GM23338 (cell line): Measurements from ENCODE around the gene TEKT5. TPM values are rescaled to one million over a fixed set of nuclear protein-coding genes. Genes with fewer than 3 reads are reported as not detected.

Source experiments
- ATAC-seq: fragments of 200-7000 bp; cut with Tn5 transposase; 3 replicates; pipeline ENCODE4 v1.9.1; 2020
- DNase-seq: peaks from one replicate; pipeline ENCODE4 v3.0.0-alpha.2; 2015; ENCODE audit warnings: low spot score
- H2AFZ ChIP-seq: fragments of 200-600 bp; sonication (generic); 2 replicates; pipeline ENCODE4 v1.8.0; 2016; ENCODE audit warnings: antibody characterized with exemption, mild to moderate bottlenecking, moderate library complexity
- H3F3A ChIP-seq: fragments of 200-600 bp; sonication (generic); replicated peaks from 2 replicates; pipeline ENCODE4 v1.8.0; 2017; ENCODE audit warnings: antibody characterized with exemption, mixed run types, low read depth
- H3K27ac ChIP-seq: fragments of 200-600 bp; sonication (generic); 2 replicates; pipeline ENCODE4 v1.6.1; 2016; ENCODE audit warnings: low read depth
- H3K27me3 ChIP-seq: fragments of 200-600 bp; sonication (generic); 2 replicates; pipeline ENCODE4 v1.8.0; 2016; ENCODE audit warnings: mild to moderate bottlenecking, mixed run types, moderate library complexity; ENCODE audit not compliant: insufficient read depth
- H3K36me3 ChIP-seq: fragments of 200-600 bp; sonication (generic); 2 replicates; pipeline ENCODE4 v1.8.0; 2016; ENCODE audit warnings: mild to moderate bottlenecking; ENCODE audit not compliant: insufficient read depth
- H3K4me1 ChIP-seq: fragments of 200-600 bp; sonication (generic); 2 replicates; pipeline ENCODE4 v1.8.0; 2016; ENCODE audit warnings: mild to moderate bottlenecking, moderate library complexity; ENCODE audit not compliant: insufficient read depth
- H3K4me2 ChIP-seq: fragments of 200-600 bp; sonication (generic); 2 replicates; pipeline ENCODE4 v1.7.1; 2017; ENCODE audit warnings: mixed run types
- H3K4me3 ChIP-seq: fragments of 200-600 bp; sonication (generic); 2 replicates; pipeline ENCODE4 v1.6.1; 2016; ENCODE audit warnings: mixed run types
- H3K79me2 ChIP-seq: fragments of 200-600 bp; sonication (generic); replicated peaks from 2 replicates; pipeline ENCODE4 v1.8.0; 2017; ENCODE audit warnings: mild to moderate bottlenecking; ENCODE audit not compliant: insufficient read depth
- H3K9me2 ChIP-seq: fragments of 200-600 bp; sonication (generic); 2 replicates; pipeline ENCODE4 v1.8.0; 2017; ENCODE audit not compliant: insufficient read depth
- H4K20me1 ChIP-seq: fragments of 200-600 bp; sonication (generic); replicated peaks from 2 replicates; pipeline ENCODE4 v1.8.0; 2017; ENCODE audit warnings: mild to moderate bottlenecking; ENCODE audit not compliant: insufficient read depth
- H3K27ac Mint-ChIP-seq: 2 replicates; pipeline ENCODE4 v1.8.0; 2020; ENCODE audit warnings: inconsistent platforms, mild to moderate bottlenecking, moderate library complexity, mixed read lengths
- H3K27me3 Mint-ChIP-seq: 3 replicates; pipeline ENCODE4 v1.8.0; 2022; ENCODE audit warnings: low read depth, mild to moderate bottlenecking, moderate library complexity, mixed read lengths, inconsistent platforms; ENCODE audit not compliant: insufficient read depth, poor library complexity
- H3K36me3 Mint-ChIP-seq: 3 replicates; pipeline ENCODE4 v1.8.0; 2021; ENCODE audit warnings: low read depth, mild to moderate bottlenecking, inconsistent platforms, moderate library complexity, mixed read lengths
- H3K4me1 Mint-ChIP-seq: 3 replicates; pipeline ENCODE4 v1.8.0; 2020; ENCODE audit warnings: mild to moderate bottlenecking, inconsistent platforms, mixed read lengths
- H3K4me3 Mint-ChIP-seq: 3 replicates; pipeline ENCODE4 v1.8.0; 2021; ENCODE audit warnings: moderate library complexity, mild to moderate bottlenecking, inconsistent platforms, mixed read lengths
- H3K9me3 Mint-ChIP-seq: 3 replicates; pipeline ENCODE4 v1.8.0; 2020; ENCODE audit warnings: moderate library complexity, mild to moderate bottlenecking, inconsistent platforms, mixed read lengths
- CREB1 ChIP-seq: fragments of 250-450 bp; sonication (Bioruptor Pico); IDR thresholded peaks from 2 replicates; pipeline ENCODE4 v1.5.0; 2020; ENCODE audit warnings: low read depth, mild to moderate bottlenecking, moderate library complexity
- EZH2phosphoT487 ChIP-seq: fragments of 200-600 bp; sonication (generic); IDR thresholded peaks from one replicate; pipeline ENCODE4 v1.8.1; 2018; ENCODE audit warnings: antibody characterized with exemption; ENCODE audit not compliant: unreplicated experiment
- POLR2AphosphoS5 ChIP-seq: IDR thresholded peaks from 2 replicates; pipeline ENCODE4 v1.6.1; 2016; ENCODE audit warnings: antibody characterized with exemption, low read depth
- ZNF114 ChIP-seq: fragments of 250-450 bp; sonication (Bioruptor Pico); IDR thresholded peaks from 2 replicates; pipeline ENCODE4 v1.5.0; 2020; ENCODE audit warnings: mild to moderate bottlenecking, moderate library complexity
- polyA plus RNA-seq: library from polyadenylated mRNA; unstranded; fragments of >200 nt; fragmentation: Nextera tagmentation; extraction: Ambion mirVana; gene quantifications from 2 replicates; pipeline ENCODE4 v1.2.1, GENCODE V29; 2016
- total RNA-seq: library from RNA; depleted of rRNA; stranded (reverse); fragments of >200 nt; shearing (Covaris generic); gene quantifications from 2 replicates; pipeline ENCODE4 v1.2.3, GENCODE V29; 2014
- TF ChIP-seq, protein P1 (sequence below), 2 experiments: fragments of 200-600 bp in 1 of 2; sonication (generic) in 1 of 2; conservative IDR thresholded peaks; 2 replicates each; pipeline versions ENCODE4 v1.5.1 to v1.6.1; 2016 to 2017; ENCODE audit warnings: antibody characterized with exemption in 2 of 2, low read depth in 2 of 2, mild to moderate bottlenecking in 2 of 2, moderate library complexity in 1 of 2
- TF ChIP-seq, protein P2 (sequence below): IDR thresholded peaks from one replicate; pipeline ENCODE4 v1.6.1; 2018; ENCODE audit warnings: antibody characterized with exemption; ENCODE audit not compliant: unreplicated experiment
- TF ChIP-seq, protein P3 (sequence below): fragments of 250-450 bp; sonication (Bioruptor Pico); IDR thresholded peaks from 2 replicates; pipeline ENCODE4 v1.5.0; 2020; ENCODE audit warnings: mild to moderate bottlenecking, moderate library complexity

TEKT5 gene
- total and polyA plus RNA-seq, 2 experiments from 2014 or later = 0.52 TPM; not detected in 1

DNA sequence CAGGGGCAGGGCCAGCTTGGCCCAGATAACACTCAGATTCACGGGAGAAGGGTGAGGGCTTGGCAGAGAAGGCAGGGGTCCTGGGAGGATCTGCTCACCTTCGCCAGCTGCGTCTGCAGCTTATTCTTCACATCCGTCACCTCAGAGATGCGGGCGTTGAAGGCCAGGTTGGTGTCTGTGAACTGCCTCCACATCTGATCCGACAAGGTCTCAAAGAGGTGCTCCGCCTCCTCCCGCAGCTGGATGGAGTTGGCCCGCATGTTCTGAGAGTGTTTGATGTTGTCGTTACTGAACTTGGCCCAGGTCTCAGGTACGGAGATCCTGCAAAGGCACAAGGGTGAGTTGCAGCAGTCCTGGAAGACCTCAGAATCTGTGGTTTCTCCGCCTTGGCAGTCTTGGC lies 18.9 kb downstream of the TEKT5 start:
- Histone ChIP-seq H4K20me1 (no peaks in the 10 kb centered on the region), H3K4me2 (no peak overlapping the region), H3K9me2 (no peaks in the 10 kb centered on the region), H3K4me1 (no peaks in the 10 kb centered on the region), H3K27ac (no peak overlapping the region), H3K36me3 (no peaks in the 10 kb centered on the region), H2AFZ (no peak overlapping the region), H3K4me3 (no peak overlapping the region), H3K79me2 (no peaks in the 10 kb centered on the region), H3F3A (no peaks in the 10 kb centered on the region), H3K27me3 (no peaks in the 10 kb centered on the region)
- Mint-ChIP-seq H3K27ac (no peak overlapping the region), H3K4me1 (peaks cover 7% of the 10 kb centered on the region), H3K36me3 (no peaks in the 10 kb centered on the region), H3K27me3 (no peaks in the 10 kb centered on the region), H3K9me3 (no peaks in the 10 kb centered on the region), H3K4me3 (no peak overlapping the region)
- TF ChIP-seq POLR2AphosphoS5 = no peak
- TF ChIP-seq CREB1 = no peak
- no peak for TF ChIP-seq ZNF114
- TF ChIP-seq EZH2phosphoT487 = no peak
- TF ChIP-seq, protein P1, sequence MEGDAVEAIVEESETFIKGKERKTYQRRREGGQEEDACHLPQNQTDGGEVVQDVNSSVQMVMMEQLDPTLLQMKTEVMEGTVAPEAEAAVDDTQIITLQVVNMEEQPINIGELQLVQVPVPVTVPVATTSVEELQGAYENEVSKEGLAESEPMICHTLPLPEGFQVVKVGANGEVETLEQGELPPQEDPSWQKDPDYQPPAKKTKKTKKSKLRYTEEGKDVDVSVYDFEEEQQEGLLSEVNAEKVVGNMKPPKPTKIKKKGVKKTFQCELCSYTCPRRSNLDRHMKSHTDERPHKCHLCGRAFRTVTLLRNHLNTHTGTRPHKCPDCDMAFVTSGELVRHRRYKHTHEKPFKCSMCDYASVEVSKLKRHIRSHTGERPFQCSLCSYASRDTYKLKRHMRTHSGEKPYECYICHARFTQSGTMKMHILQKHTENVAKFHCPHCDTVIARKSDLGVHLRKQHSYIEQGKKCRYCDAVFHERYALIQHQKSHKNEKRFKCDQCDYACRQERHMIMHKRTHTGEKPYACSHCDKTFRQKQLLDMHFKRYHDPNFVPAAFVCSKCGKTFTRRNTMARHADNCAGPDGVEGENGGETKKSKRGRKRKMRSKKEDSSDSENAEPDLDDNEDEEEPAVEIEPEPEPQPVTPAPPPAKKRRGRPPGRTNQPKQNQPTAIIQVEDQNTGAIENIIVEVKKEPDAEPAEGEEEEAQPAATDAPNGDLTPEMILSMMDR (conservative IDR thresholded peaks at IDR 0.05; ENCODE audit: low read depth in 2 of 2) = no peak
- TF ChIP-seq, protein P2, sequence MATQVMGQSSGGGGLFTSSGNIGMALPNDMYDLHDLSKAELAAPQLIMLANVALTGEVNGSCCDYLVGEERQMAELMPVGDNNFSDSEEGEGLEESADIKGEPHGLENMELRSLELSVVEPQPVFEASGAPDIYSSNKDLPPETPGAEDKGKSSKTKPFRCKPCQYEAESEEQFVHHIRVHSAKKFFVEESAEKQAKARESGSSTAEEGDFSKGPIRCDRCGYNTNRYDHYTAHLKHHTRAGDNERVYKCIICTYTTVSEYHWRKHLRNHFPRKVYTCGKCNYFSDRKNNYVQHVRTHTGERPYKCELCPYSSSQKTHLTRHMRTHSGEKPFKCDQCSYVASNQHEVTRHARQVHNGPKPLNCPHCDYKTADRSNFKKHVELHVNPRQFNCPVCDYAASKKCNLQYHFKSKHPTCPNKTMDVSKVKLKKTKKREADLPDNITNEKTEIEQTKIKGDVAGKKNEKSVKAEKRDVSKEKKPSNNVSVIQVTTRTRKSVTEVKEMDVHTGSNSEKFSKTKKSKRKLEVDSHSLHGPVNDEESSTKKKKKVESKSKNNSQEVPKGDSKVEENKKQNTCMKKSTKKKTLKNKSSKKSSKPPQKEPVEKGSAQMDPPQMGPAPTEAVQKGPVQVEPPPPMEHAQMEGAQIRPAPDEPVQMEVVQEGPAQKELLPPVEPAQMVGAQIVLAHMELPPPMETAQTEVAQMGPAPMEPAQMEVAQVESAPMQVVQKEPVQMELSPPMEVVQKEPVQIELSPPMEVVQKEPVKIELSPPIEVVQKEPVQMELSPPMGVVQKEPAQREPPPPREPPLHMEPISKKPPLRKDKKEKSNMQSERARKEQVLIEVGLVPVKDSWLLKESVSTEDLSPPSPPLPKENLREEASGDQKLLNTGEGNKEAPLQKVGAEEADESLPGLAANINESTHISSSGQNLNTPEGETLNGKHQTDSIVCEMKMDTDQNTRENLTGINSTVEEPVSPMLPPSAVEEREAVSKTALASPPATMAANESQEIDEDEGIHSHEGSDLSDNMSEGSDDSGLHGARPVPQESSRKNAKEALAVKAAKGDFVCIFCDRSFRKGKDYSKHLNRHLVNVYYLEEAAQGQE = no peak
- no peak for ATAC-seq
- no peak for DNase-seq

DNA sequence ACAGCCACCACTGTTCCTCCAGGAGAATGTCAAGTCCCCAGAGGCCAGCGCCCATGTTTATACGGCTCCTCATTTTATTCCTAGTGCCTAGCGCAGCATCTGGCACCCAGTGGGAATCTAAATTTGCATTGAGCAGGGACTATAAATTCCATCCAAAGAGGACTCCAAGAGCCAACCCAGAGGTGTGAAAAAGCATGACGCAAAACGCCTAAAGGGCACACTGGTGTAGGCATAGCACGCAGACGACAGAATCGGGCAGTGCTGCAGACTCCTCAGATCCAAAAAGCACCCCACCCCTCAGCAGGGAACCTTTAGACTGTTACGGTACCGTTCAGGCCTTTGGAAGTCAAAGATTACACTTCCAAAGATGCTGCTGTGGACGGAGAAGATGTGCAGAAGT lies 19.5 kb downstream of the TEKT5 start:
- Mint-ChIP-seq H3K27me3 (no peaks in the 10 kb centered on the region), H3K36me3 (no peaks in the 10 kb centered on the region), H3K4me3 (no peak overlapping the region), H3K9me3 (no peaks in the 10 kb centered on the region), H3K27ac (no peak overlapping the region), H3K4me1 (peaks cover 7% of the 10 kb centered on the region)
- TF ChIP-seq, protein P3, sequence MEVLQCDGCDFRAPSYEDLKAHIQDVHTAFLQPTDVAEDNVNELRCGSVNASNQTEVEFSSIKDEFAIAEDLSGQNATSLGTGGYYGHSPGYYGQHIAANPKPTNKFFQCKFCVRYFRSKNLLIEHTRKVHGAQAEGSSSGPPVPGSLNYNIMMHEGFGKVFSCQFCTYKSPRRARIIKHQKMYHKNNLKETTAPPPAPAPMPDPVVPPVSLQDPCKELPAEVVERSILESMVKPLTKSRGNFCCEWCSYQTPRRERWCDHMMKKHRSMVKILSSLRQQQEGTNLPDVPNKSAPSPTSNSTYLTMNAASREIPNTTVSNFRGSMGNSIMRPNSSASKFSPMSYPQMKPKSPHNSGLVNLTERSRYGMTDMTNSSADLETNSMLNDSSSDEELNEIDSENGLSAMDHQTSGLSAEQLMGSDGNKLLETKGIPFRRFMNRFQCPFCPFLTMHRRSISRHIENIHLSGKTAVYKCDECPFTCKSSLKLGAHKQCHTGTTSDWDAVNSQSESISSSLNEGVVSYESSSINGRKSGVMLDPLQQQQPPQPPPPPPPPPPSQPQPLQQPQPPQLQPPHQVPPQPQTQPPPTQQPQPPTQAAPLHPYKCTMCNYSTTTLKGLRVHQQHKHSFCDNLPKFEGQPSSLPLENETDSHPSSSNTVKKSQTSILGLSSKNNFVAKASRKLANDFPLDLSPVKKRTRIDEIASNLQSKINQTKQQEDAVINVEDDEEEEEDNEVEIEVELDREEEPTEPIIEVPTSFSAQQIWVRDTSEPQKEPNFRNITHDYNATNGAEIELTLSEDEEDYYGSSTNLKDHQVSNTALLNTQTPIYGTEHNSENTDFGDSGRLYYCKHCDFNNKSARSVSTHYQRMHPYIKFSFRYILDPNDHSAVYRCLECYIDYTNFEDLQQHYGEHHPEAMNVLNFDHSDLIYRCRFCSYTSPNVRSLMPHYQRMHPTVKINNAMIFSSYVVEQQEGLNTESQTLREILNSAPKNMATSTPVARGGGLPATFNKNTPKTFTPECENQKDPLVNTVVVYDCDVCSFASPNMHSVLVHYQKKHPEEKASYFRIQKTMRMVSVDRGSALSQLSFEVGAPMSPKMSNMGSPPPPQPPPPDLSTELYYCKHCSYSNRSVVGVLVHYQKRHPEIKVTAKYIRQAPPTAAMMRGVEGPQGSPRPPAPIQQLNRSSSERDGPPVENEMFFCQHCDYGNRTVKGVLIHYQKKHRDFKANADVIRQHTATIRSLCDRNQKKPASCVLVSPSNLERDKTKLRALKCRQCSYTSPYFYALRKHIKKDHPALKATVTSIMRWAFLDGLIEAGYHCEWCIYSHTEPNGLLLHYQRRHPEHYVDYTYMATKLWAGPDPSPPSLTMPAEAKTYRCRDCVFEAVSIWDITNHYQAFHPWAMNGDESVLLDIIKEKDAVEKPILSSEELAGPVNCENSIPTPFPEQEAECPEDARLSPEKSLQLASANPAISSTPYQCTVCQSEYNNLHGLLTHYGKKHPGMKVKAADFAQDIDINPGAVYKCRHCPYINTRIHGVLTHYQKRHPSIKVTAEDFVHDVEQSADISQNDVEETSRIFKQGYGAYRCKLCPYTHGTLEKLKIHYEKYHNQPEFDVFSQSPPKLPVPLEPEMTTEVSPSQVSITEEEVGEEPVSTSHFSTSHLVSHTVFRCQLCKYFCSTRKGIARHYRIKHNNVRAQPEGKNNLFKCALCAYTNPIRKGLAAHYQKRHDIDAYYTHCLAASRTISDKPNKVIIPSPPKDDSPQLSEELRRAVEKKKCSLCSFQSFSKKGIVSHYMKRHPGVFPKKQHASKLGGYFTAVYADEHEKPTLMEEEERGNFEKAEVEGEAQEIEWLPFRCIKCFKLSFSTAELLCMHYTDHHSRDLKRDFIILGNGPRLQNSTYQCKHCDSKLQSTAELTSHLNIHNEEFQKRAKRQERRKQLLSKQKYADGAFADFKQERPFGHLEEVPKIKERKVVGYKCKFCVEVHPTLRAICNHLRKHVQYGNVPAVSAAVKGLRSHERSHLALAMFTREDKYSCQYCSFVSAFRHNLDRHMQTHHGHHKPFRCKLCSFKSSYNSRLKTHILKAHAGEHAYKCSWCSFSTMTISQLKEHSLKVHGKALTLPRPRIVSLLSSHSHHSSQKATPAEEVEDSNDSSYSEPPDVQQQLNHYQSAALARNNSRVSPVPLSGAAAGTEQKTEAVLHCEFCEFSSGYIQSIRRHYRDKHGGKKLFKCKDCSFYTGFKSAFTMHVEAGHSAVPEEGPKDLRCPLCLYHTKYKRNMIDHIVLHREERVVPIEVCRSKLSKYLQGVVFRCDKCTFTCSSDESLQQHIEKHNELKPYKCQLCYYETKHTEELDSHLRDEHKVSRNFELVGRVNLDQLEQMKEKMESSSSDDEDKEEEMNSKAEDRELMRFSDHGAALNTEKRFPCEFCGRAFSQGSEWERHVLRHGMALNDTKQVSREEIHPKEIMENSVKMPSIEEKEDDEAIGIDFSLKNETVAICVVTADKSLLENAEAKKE = no peak
- TF ChIP-seq, protein P1 (conservative IDR thresholded peaks at IDR 0.05; ENCODE audit: low read depth in 2 of 2) = no peak
- TF ChIP-seq POLR2AphosphoS5 = no peak
- Histone ChIP-seq H2AFZ (no peak overlapping the region), H3K79me2 (no peaks in the 10 kb centered on the region), H3K27me3 (no peaks in the 10 kb centered on the region), H4K20me1 (no peaks in the 10 kb centered on the region), H3K4me2 (no peak overlapping the region), H3K36me3 (no peaks in the 10 kb centered on the region), H3K9me2 (no peaks in the 10 kb centered on the region), H3F3A (no peaks in the 10 kb centered on the region), H3K27ac (no peak overlapping the region), H3K4me1 (no peaks in the 10 kb centered on the region), H3K4me3 (no peak overlapping the region)
- DNase-seq (no peak), ATAC-seq (no peak)
